NCI-H1436 (cell line): ENCODE measurements around the gene SEC16A.

Experiments used
- DNase-seq: peaks from one replicate; lab custom pipeline; 2025; lab: John Stamatoyannopoulos, UW

Gene SEC16A

DNA sequence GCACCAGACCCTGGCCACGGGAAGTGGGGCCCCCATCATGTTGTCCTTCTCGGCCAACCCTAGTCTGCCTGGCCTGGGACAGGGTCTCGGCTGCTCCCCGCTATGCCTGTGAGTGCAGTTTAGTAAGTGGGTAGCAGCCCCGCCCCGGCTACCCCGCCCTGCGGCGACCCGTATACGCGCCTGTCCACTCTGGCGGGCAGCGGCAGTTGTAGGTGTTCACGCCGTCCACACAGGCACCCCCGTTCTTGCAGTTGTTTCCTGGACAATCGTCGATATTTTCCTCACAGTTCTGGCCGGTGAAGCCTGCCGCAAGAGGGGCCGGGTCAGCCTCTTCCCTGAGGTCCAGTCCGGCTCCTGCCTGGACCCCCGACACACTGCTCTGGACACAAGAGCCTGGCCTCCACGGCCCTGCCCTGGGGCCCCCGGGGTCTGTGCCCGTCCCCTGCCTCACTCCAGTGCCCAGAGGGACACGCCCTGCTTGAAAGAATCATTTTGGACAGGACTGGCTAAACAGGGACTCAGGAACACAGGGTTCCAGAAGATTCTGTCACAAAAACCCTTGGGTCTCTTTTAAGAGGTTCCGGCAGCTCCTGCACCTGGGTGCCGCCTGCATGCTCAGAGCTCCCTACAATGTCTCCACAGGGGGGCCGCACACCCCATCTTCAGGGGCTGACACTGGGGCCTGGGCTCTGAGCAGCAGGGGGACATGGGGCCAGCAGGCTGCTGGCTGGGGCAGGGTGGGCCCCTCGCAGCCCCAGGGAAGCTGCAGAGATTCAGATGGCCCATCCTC is 36.6 kb upstream of the SEC16A start:
- no peak for DNase-seq

GRCh38 chr9:136518623-136519022 is 35.8 kb upstream of the SEC16A start:
- DNase-seq: no peak

GRCh38 chr9:136517950-136518349 is 35.1 kb upstream of the SEC16A start:
- no peak for DNase-seq

GRCh38 chr9:136517012-136517743 is 34.3 kb upstream of the SEC16A start:
- no peak for DNase-seq

DNA sequence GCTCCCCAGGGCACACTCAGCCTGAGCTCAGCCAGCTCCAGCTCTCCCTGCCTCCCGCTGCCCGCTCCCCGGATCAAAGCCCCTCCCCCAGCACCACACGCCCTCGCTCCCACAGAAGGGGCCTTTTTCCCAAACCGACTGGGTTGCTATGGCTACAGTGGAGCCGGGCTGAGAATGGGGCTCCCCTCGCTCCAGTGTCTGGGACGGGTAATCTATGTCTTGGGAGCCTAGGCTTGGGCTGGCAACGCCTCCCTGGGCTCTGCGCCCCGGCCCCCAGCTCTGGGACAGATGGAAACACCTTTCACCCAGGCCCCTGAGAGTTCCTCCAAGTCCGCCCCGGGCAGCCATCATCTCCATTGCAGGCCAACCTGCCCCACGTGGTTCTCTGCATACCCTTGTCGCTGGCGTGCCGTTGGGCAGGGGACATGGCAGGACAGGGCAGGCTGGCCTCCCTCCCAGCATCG is 33.4 kb upstream of the SEC16A start:
- DNase-seq: no peak

- no peak for DNase-seq
Measured at GRCh38 chr9:136515276-136515675, 32.4 kb upstream of the SEC16A start.

GRCh38 chr9:136514022-136514714 is 31.3 kb upstream of the SEC16A start:
- no peak for DNase-seq

DNA sequence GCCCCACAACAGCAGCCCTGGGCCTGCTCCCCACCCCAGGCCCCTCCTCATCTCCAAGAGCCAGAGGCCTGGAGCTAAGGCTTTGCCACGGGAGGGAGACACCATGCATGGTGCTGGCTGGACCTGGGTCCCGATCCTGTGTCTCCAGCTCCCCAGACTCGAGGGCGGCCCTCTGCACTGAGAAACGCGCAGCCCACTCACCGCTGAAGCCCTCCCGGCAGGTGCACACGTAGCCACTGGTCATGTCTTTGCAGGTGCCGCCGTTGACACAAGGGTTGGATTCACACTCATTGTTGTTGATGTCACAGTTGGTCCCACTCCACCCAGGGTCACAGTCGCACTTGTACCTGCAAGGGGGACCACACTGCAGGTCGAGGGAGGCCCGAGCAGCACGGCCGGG is 30.4 kb upstream of the SEC16A start:
- DNase-seq: no peak

DNA sequence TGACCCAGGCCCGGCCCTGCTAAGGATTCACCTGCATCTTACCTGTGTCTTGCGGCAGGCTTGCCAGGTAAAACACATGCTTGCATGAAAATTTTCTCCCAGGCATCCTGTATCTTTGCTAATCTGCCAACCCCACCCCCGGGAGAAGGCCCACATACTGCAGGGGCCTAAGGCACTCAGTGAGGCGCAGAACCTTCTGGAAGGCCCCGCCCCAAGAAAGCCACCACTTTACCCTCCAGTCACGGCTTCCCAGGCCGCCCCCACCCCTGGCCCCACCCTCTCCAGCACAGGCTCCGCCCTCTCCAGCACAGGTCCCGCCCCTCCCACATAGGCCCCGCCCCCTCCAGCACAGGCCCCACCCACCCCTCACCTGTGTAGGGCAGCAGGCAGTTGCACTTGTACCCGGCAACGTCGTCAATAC is 29.8 kb upstream of the SEC16A start:
- DNase-seq: no peak

GRCh38 chr9:136511670-136512592 is 29.1 kb upstream of the SEC16A start:
- DNase-seq: no peak

DNA sequence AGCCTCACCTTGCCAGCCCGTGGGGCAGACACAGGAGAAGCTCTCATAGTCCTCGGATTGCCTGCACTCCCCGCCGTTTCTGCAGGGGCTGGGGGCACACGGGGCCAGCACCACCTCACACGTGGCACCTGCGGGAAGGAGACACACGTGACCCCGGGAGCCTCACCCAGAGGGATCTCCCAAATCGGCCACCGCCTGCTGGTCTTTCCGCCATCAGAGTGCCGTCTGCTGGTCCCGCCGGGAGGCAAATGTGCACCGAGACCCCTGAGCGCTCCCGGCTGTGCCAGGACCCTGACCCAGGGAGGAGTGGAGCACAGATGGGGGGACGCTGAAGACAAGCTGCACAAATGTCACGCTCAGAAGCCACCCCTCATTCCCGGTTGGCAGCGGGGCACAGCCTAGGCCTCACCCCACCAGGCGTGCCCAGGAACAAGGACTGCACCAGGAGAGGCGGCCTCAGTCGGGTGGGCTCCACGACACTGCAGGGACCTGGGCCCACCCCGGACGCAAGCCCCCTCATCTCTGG is 28.4 kb upstream of the SEC16A start:
- DNase-seq: no peak

- DNase-seq: no peak
Measured at GRCh38 chr9:136510561-136510960, 27.7 kb upstream of the SEC16A start.

GRCh38 chr9:136509549-136509948 is 26.7 kb upstream of the SEC16A start:
- DNase-seq: no peak

DNA sequence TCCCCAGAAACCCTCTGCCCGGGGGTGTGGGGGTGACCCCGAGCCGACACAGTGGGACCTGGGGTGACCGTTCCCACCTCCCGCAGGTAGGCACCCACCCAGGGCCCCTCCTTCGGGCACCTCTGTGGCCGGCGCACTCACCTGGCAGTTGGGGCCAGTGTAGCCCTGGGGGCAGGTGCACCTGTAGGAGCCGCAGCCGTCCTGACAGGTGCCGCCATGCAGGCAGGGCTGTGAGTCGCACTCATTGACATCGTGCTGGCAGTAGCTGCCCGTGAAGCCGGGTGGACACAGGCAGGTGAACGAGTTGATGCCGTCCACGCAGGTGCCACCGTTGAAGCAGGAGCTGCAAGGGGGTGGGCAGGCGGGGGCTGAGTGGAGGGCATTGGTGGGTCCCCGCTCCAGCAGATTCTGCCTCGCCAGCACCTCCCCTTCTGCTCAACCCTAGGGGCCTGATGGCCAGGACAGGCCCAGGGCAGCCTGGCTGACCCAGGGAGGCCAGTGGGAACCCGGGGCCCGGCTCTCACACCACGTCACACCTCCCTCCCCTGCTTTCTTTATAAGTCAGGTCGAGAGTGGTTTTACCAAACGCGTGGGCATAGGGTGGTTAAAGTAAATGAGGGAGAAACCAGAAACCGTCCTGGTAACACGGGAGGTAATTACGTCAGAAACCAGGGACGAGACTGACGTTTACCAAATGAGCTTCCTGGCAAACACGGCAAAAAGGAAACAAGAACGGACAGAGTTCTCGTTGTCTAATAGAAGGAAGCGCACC is 26.1 kb upstream of the SEC16A start:
- no peak for DNase-seq

- DNase-seq: no peak
Measured at GRCh38 chr9:136507992-136508375, 25.1 kb upstream of the SEC16A start.

- DNase-seq: no peak
Measured at GRCh38 chr9:136507221-136507991, 24.6 kb upstream of the SEC16A start.

DNA sequence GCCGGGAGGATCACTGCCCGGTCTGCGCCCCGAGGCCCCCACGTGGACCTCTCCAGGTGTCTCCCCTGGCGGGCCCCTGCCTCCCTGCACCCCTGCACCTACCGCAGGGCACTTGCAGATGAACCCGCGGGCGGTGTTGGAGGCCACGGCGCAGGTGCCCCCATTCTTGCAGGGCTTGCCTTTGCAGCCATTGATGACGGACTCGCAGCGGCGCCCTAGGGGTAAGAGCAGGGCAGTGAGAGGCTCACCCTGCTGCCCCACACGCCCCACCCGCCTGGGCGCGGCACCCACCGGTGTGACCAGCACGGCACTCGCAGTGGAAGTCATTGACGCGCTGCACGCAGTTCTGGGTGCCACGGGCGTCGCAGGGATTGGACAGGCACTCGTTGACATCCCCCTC is 23.6 kb upstream of the SEC16A start:
- DNase-seq: no peak

DNA sequence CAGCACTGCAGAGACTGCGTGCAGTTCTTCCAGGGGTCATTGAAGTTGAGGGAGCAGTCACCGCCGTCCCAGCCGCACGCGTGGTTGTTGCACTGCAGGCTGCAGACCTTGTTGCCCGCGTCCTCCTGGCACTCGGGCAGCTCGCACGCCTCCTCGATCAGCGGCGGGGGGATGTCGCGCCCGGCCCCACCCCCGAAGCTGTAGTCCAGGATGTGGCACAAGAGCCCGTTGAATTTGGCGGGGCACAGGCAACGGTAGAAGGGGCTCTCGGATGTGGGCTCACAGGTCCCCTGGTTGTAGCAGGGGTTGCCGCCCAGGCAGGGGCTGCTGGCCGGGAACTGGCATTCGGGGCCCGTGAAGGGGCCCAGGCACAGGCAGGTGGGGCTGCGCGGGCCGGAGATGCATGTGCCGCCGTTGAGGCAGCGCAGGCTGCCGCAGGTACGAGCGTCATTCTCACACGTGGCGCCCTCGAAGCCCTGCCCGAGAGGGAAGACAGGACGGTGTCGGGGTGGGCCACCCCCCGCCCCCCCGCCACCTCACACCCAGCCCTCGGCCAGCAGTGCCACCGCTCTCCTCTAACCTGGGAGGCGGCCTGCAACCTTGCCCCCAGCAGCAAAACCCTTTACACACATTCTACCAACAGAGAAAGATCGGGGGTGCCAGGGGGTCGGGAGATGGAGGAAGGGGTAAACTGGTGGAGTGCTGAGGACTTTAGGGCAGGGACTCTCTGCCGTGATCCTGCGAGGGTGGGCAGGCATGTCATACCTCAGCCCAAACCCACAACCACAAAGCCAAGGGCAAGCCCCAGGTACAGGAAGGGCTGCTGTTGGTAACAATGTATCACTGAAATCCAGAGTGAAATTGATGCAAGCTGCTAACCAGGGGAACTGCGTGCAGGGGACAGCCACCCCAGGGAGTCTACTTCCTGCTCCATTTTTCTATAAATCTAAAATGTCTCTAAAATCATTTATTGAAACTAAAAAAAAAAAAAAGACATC is 22.9 kb upstream of the SEC16A start:
- DNase-seq: no peak
